Measurements from ENCODE around the gene SLC35G3.
"Not testable (repeated sequence)": the region's sequence is repeated elsewhere in the genome, so short reads cannot be mapped to it uniquely, and the experiment has no call there.

SLC35G3 gene

DNA sequence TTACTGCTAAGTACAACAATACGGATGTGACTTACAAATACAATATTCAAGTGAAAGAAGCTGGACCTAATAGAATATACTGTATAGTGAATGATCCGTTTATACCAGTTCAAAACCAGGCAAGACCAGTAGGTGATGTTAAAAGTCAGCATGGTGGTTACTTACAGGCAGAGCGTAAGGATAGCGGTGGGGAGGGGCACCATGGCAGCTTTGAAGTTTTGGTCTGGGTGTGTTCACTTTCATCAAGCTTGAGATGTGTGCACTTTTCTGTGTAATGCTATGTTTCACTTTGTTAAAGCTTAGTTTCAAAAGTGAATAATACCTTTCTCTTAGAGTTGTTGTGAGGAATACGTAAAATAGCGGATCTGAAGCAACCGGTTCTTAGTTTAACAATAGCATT is 16.5 kb upstream of the SLC35G3 start:
- DNase-seq (ENCODE audit: low read depth), result no peak

DNA sequence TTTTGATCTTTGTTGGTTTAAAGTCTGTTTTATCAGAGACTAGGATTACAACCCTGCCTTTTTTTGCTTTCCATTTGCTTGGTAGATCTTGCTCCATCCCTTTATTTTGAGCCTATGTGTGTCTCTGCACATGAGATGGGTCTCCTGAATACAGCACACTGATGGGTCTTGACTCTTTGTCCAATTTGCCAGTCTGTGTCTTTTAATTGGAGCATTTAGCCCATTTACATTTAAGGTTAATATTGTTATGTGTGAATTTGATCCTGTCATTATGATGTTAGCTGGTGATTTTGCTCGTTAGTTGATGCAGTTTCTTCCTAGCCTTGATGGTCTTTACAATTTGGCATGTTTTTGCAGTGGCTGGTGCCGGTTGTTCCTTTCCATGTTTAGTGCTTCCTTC is 8.4 kb upstream of the SLC35G3 start:
- DNase-seq (ENCODE audit: low read depth), result not testable (repeated sequence)

DNA sequence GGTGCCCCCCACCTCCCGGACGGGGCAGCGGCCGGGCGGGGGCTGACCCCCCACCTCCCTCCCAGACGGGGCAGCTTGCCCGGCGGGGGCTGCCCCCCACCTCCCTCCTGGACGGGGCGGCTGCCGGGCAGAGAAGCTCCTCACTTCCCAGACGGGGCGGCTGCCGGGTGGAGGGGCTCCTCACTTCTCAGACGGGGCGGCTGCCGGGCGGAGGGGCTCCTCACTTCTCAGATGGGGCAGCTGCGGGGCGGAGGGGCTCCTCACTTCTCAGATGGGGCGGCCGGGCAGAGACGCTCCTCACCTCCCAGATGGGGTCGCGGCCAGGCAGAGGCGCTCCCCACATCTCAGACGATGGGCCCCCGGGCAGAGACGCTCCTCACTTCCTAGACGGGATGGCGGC is 869 bp upstream of the SLC35G3 start:
- DNase-seq (ENCODE audit: low read depth), result not testable (repeated sequence)

DNA sequence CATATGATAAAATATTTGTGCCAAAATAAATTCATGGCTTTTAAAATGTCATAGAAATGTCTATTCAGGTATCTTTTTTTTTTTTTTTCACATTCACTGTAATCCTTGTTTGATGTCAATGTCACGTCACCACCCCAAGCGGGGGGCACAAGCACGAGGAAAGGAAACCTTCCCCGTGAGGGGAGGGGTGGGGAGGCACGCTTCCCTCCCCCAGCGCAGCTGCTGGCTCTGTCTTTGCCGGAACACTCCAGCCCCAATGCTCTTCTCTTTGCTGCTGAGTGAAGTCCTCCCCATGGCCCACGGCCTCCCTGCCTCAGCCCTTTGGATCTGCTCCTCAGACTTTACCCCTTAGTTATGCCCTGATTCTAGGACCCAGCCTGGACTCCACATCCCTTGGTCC is 1.5 kb downstream of the SLC35G3 start:
- DNase-seq (ENCODE audit: low read depth), result no peak

DNA sequence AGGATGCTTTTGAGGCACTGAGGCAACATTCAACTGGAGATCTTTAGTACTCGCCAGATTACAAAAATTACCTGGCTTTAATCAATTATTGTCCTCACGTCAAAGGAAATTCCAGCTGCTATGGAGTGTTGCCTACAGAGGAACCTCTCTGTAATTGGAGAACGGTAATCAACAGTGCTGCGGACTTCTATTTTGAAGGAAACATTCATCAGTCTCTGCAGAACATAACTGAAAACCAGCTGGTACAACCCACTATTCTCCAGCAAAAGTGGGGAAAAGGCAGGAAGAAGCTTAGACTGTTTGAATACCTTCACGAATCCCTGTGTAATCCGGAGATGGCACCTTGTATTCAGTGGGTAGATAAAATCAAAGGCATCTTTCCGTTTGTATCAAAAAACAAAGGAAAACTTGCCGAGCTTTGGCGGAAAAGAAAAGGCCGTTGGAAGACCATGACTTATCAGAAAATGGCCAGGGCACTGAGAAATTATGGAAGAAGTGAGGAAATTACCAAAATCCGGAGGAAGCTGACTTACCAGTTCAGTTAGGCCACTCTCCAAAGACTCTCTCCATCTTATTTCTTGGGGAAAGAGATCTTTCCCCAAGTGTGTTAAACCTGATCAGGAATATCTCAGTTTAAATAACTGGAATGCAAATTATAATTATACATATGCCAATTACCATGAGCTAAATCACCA is 3.0 kb downstream of the SLC35G3 start:
- DNase-seq (ENCODE audit: low read depth), result no peak

DNA sequence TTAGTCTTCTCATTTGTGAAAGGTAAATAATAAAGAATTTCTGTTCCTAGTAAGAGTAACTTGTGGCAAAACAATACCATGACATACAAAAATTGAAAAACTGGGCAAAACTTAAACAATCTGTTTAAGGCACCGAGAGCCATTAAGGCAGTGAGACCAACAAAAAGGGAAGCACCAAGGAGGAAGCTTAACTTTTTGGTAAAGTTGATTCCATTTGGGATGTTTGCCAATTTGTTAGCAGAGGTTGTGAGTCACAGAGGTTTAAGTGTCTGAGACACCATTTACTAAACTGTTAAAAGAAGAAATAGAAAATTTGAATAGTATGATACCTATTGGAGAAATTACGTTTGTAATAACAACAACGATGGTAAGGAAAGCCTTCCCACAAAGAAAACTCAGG is 4.9 kb downstream of the SLC35G3 start:
- no peak for DNase-seq (ENCODE audit: low read depth)

DNA sequence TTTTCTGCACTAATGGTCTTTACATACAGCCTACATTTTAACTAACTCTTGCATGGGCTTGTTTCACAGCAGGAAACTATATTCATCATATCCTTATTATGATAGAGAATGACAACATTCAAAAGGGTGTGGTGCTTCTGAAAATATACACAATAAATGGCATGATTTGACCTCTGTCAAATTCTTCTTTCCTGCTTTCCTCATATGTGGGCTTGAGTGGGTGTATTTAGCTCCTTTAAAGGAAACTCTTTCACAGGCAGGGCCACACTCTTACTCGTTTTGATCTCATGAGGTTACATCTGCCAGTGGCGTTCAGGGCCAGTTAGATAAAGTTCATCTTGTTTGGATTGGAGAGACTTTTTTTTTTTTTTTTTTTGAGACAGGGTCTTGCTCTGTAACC is 6.1 kb downstream of the SLC35G3 start:
- no peak for DNase-seq (ENCODE audit: low read depth)

DNA sequence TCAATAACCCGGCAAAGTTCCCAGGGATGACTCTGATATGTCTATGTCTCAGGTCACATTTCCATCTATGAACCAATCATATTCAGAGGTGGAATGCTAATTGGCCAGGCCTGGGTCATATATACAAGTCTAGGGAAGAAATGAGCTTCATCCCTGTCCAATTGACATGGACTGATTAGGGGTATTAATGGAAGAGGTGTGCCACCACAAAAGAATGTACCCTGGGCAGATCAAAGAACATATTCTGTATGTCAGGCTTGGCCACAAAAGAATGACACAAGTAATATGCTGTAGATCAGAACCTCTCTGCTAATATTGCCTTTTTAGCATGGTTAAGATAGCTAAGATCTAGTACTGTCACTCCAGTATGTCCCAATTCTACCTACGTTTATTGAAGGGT is 6.7 kb downstream of the SLC35G3 start:
- no peak for DNase-seq (ENCODE audit: low read depth)

DNA sequence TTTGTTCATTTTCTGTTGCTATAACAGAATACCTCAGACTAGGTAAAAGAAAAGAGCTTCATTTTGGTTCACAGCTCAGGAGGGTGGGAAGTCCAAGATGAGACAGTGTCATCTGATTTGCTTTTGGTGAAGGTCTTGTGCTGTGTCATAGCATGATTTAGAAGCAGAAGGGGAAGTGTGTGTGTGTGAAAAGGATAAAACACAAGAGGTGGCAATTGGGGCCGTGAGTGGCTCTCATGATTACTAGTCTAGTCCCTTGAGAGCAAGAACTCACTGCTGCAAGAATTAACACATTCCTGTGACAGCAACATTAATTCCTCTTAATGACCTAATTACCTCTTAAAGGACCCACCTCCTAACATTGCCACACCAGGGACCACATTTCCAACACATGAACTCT is 8.3 kb downstream of the SLC35G3 start:
- no peak for DNase-seq (ENCODE audit: low read depth)

DNA sequence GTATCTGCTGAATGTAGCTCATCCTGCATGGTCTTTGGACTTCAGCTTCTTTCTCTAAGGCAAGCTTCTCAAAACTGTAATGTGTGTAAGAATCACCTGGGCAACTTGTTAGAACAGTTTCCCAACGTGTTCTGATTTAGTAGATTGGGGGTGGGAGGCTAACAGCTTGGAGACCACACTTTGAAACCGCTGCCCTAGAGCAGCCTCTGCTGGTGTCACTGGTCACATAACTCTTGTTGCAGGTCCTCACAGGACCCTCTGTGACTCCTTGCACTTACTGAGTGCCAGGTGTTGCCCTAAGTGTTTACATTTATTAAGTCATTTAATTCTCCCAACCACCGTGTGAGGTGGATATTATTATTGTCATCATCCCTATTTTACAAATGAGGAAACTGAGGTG is 9.9 kb downstream of the SLC35G3 start:
- no peak for DNase-seq (ENCODE audit: low read depth)

DNA sequence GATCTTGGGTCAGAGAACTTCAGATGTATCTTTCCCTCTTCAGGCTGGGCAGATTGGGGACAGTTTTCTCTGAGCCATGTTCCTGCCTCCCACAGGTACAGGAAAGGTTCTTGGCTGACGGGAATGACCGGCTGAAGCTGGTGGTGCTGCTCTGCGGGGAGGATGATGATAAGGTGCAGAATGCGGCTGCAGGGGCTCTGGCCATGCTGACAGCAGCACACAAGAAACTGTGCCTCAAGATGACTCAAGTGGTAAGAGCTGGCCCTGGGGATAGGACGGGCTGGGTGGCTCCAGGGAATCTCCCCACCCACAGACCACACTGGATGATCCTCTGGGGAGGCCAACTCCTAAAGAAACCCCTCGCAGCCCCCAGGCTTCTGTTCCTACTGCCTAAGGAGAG is 10.9 kb downstream of the SLC35G3 start:
- no peak for DNase-seq (ENCODE audit: low read depth)

DNA sequence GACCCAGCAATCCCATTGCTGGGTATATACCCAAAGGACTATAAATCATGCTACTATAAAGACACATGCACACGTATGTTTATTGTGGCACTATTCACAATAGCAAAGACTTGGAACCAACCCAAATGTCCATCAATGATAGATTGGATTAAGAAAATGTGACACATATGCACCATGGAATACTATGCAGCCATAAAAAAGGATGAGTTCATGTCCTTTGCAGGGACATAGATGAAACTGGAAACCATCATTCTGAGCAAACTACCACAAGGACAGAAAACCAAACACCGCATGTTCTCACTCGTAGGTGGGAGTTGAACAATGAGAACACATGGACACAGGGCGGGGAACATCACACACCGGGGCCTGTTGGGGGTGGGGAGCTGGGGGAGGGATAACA is 14.8 kb downstream of the SLC35G3 start:
- DNase-seq (ENCODE audit: low read depth), result not testable (repeated sequence)

DNA sequence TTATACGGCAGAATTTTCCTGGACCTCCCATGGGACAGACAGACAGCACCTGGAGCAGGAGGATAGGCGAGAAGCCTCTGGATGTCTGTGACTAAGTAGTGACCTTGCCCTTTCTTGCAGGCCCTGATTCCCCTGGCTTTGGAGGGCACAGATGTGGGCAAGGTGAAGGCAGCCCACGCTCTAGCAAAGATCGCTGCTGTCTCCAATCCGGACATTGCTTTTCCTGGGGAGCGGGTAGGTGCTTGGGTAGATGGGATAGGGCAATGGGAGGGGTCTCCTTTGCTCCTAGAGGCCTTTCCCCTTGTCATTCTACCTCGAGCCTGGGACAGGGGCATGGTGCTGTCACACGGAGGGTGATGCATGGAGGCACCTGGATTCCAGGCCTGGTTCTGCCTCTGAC is 17.3 kb downstream of the SLC35G3 start:
- no peak for DNase-seq (ENCODE audit: low read depth)

DNA sequence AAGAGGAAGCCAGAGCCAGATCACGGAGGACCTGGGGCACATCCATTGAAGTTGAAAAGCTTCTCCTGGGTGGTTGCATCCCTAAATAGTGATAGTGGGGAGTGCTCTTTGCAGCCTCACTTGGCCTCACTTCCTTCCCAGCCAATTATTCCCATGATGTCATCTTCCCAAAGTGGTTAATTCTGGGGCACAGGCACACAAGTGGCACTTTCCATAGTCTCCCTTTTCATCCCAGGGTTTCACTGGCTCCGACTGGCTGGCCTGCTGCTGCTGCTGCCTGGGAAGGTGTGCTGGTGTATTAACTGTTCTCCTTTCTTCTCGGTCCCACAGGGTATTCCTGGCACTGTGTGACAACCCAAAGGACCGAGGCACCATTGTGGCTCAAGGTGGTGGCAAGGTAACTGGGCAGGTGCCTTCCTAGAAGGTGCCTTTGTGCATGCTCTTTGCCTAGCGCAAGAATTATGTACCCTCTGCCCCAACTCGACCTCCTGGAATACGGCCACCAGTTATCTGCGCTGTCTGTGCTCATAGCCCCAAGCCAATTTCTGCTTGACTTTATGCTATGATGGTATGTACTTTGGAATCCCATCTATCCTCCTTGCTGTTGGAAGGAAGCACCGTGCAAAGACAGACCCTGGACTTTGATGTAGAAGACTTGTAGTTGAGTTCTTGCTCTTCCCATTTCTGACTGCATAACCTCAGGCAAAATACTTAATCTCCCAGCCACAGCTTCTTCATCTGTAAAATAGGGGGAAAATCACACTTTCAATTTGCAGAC is 18.4 kb downstream of the SLC35G3 start:
- DNase-seq (ENCODE audit: low read depth), result no peak

DNA sequence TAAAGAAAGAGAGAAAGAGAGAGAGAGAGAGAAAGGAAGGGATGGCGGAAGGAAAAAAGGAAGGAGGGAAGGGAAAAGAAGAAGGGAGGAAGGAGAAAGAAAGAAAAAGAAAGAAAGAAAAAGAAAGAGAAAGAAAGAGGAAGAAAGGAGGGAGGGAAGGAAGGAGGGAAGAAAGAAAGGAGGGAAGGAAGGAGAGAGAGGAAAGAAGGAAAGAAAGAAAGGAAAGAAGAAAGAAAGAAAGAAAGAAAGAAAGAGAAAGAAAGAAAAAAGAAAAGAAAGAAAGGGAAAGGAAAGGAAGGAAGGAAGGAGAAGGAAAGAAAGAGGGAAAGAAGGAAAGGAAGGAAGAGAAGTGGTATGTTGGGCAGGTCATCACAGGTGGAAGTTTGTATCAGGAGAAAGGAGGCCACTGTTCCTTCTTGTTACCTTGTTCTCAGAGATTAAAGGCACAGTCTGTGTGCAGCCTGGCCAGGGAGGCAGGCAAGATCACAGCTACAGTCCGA is 19.3 kb downstream of the SLC35G3 start:
- no peak for DNase-seq (ENCODE audit: low read depth)

DNA sequence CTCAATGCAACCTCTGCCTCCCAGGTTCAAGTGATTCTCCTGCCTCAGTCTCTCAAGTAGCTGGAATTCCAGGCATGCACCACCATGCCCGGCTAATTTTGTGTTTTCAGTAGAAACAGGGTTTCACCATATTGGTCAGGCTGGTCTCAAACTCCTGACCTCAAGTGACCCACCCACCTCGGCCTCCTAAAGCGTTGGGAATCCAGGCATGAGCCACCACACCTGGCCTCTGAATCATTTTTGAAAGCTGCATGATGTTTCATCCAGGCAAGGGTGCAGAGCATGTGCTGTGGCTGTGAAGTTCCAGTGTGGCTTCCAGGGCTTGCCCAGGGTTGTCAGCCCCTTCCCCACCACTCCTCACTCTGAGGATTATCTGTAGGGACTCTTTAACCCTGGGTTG is 21.9 kb downstream of the SLC35G3 start:
- DNase-seq (ENCODE audit: low read depth), result not testable (repeated sequence)

DNA sequence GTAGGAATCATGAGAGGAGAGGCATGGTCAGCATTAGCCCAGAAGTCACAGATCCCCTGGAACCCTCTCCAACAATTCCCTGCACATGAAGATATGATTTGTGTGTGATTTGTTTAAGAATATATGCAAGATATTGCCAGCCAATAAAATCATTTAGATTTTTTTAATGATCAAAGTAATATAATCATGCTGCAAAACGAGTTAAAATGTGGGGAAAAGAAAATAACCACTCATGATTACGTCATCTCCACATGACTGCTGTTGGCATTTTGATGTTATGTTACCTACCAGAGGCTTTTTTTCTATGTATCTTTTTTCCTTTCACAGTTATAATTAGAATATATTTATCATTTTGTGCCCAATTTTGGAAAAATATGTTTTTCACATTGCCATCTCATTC is 22.4 kb downstream of the SLC35G3 start:
- no peak for DNase-seq (ENCODE audit: low read depth)

DNA sequence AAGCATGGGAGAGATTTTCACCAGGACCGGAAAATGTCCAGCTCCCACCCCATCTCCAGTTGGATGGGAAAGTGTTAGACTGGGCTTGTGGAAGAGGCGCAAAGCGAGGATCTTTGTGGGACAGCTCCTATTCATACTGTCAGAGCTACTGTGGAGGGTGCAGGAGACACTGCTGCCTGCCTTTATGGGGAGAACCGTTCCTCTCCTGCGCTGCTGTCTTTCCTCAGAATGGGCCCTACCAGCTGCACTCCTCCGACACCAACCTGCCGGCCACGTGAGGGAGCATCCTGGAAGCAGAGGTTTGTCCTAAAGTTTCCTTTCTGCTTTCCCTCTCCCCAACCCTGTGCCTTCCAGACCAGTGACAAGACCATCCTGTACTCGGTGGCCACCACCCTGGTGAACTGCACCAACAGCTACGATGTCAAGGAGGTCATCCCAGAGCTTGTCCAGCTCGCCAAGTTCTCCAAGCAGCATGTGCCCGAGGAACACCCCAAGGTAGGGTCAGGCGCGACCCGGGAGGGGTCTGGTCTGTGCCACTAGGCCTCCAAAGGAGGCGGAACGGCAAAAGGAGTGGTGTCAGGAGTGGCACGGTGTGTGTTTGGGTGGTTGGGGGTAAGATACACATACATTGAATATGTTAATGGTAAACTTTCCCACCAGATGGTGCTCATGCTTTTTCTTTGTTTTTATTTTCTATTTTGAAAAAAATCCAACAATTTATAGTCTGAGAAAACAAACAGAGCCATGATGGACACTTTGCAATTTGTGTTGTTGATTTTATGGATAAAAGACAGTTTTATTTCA is 23.0 kb downstream of the SLC35G3 start:
- DNase-seq (ENCODE audit: low read depth), result no peak

DNA sequence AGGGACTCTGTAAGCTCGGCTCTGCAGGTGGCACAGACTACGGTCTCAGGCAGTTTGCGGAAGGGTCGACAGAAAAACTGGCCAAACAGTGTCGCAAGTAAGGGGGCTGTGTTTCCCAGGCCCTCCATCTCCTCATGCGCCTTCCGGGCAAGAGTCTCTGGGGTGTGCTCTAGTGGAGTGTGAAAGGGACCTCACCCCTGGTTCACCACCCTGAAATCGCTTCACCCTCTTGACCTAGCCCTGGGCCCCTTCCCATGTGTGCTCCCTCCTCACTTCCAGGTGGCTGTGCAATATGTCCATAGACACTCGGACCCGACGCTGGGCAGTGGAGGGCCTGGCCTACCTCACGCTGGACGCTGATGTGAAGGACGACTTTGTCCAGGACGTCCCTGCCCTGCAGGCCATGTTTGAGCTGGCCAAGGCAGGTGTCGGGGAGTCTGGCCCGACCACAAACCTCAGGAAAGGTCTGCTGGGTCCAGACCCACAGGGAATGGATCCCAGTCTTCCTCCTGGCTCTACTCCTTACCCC is 24.3 kb downstream of the SLC35G3 start:
- DNase-seq (ENCODE audit: low read depth), result no peak

DNA sequence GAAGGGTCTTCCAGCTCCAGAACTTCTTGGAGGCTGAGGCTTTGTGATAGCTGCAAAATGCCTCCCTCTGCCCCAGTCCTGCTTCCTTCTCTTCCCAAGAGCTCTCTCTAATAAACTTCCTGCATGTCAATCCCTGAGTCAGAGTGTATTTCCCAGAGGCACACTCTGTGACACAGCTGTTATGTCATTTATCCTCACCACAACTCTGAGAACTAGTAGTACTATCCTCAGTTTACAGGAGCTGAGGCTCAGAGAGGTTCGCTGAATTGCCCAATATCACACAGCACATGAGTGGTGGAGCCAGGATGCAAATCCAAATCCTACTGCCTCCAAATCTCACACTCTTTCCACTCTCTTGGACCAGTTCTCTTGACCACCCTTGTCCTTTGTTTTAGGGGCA is 26.5 kb downstream of the SLC35G3 start:
- DNase-seq (ENCODE audit: low read depth), result no peak

DNA sequence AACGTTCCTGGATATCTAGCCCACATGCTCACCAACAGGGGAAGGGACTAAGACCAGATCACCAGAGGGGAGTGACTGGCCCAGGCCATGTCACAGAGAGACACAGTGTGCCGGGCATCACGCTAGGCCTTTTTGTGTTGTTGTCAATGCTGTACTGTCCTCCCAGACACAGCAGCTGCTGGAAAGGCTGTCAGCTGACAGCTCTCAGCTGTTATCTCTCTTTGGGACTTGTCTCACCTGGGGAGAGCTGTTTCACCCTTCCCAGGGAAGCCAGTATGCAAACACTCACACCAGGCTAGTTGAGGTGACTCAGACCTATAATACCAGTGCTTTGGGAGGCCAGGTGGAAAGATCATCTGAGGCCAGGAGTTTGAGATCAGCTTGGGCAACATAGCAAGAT is 27.1 kb downstream of the SLC35G3 start:
- DNase-seq (ENCODE audit: low read depth), result no peak

DNA sequence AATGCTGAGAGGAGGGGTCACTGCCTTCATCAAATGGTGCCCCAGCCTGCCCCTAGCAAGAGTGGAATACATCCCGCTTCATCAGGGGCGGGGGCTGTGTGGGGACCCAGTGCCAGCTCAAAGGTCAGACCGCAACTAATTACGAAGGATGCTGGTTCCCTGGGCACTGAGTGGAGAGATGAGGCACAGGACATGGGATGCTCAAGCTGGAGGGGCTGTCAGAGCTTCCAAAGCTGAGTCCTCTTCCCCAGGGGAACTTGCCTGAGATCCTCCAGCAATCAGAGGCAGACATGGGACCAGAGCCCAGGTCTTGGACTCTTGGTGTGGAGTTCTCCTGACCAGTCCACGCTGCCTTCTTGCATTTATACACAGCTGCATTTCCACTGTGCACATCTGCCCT is 27.7 kb downstream of the SLC35G3 start:
- DNase-seq (ENCODE audit: low read depth), result no peak

DNA sequence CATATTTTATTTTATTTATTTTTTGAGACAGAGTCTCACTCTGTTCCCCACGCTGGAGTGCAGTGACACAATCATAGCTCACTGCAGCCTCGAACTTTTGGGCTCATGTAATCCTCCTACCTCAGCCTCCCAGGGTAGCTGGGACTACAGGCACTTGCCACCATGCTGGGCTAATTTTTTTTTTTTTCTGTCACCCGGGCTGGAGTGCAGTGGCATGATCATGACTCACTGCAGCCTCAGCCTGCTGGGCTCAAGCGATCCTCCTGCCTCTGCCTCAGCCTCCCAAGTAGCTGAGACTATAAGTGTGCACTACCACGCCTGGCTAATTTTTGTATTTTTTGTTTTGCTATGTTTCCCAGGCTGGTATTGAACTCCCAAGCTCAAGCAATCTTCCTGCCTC is 29.5 kb downstream of the SLC35G3 start:
- DNase-seq (ENCODE audit: low read depth), result no peak
